22Rv1 (cell line): ENCODE measurements around the gene NDP.

ENCODE experiments used
- CTCF ChIP-seq: fragments of 450-650 bp; IDR thresholded peaks from 2 replicates; pipeline ENCODE4 v1.5.1; 2017; ENCODE audit warnings: mild to moderate bottlenecking
- ZFX ChIP-seq: fragments of 450-650 bp; IDR thresholded peaks from 2 replicates; pipeline ENCODE4 v1.6.1; 2017; ENCODE audit warnings: antibody characterized with exemption, borderline replicate concordance

DNA sequence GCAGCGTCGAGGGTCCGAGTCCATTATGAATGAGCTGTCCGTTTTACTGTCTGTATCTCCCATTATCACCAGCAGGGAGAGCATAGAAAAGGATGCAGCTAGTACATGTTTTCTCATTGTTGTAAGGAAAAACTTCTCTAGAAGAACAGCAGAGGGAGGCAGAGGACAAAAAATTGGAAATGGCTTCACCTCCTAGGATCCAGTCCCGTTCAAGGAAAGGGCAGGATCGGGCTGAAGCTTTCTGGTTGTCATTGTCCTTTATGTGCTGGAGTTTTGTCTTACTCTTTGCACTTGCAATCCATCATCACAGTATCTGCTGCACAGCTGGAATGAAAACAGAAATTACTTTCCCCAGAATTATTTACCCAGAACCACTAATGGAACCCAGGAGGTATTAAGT is 14.7 kb downstream of the NDP start:
- TF ChIP-seq CTCF (peak; percentile 72), ZFX (no peak)
